Vagina (tissue), 2 donors: ENCODE data around the gene ROPN1L.

Experiments used
- POLR2AphosphoS5 ChIP-seq, 2 donors: sonication (generic); formaldehyde crosslinking; IDR thresholded peaks; one replicate each; pipeline ENCODE4 v1.9.0; 2017; ENCODE audit warnings: antibody characterized with exemption in 2 of 2, mild to moderate bottlenecking in 2 of 2, low read depth in 1 of 2; ENCODE audit not compliant: insufficient read depth in 1 of 2
- TF ChIP-seq, protein P1 (sequence below), 3 experiments: fragments of 450-650 bp in 2 of 3; fragments of 200-600 bp in 1 of 3; sonication (generic) in 1 of 3; IDR thresholded peaks; one replicate each; pipeline ENCODE4 v1.5.1; 2017 to 2019; ENCODE audit warnings: antibody characterized with exemption in 3 of 3, mild to moderate bottlenecking in 2 of 3, moderate library complexity in 2 of 3

DNA sequence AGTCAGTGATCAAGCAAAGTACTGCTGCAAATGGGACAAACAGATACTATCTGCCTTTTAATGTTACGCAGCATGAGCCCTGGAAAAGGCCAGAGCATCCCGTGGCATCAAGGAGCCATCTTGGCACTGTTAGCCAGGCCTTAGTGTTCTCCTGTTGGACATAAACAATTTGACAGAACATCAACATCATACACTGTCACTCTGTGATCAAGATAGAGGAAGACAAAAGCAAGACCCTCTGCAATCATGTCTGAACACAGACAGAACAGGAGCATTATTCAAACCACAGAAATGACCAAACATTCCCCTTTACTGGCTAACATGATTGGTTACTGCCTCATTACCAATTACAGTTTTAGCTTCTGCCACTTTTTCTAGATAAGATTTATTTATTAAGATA, 21.2 kb upstream of the ROPN1L start:
- no peak for TF ChIP-seq POLR2AphosphoS5 (IDR thresholded peaks at IDR 0.05; ENCODE audit: insufficient read depth in 1 of 2, low read depth in 1 of 2)
- TF ChIP-seq, protein P1, sequence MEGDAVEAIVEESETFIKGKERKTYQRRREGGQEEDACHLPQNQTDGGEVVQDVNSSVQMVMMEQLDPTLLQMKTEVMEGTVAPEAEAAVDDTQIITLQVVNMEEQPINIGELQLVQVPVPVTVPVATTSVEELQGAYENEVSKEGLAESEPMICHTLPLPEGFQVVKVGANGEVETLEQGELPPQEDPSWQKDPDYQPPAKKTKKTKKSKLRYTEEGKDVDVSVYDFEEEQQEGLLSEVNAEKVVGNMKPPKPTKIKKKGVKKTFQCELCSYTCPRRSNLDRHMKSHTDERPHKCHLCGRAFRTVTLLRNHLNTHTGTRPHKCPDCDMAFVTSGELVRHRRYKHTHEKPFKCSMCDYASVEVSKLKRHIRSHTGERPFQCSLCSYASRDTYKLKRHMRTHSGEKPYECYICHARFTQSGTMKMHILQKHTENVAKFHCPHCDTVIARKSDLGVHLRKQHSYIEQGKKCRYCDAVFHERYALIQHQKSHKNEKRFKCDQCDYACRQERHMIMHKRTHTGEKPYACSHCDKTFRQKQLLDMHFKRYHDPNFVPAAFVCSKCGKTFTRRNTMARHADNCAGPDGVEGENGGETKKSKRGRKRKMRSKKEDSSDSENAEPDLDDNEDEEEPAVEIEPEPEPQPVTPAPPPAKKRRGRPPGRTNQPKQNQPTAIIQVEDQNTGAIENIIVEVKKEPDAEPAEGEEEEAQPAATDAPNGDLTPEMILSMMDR (IDR thresholded peaks at IDR 0.05): no peak
